ENCODE data around the gene ROGDI. TPM values are rescaled to one million over a fixed set of nuclear protein-coding genes. Genes with fewer than 3 reads are reported as not detected.

ROGDI gene
- total RNA-seq, 1 experiment from 2014 or later: 66.0 TPM

Small RNAs within 50 kb of the gene (small RNA-seq; reads per million reads assigned to genes)
- not detected for gene RF00017

Other genes starting within 250 kb of the ROGDI start
- not detected in 2 replicates for gene C16orf96, start 246.3 kb downstream of the ROGDI start, total RNA-seq (2014; rRNA removed; shearing (Covaris generic))
- 58.0 and 83.0 TPM in 2 replicates for gene UBALD1, start 187.7 kb downstream of the ROGDI start, total RNA-seq (2014; rRNA removed; shearing (Covaris generic))
- 27.4 and 31.3 TPM in 2 replicates for gene MGRN1, start 177.8 kb downstream of the ROGDI start, total RNA-seq (2014; rRNA removed; shearing (Covaris generic))
- 81.9 and 82.4 TPM in 2 replicates for gene NUDT16L1, start 109.1 kb downstream of the ROGDI start, total RNA-seq (2014; rRNA removed; shearing (Covaris generic))
- 27.2 and 29.7 TPM in 2 replicates for gene ANKS3, start 68.4 kb downstream of the ROGDI start, total RNA-seq (2014; rRNA removed; shearing (Covaris generic))
- 2.5 and 5.8 TPM in 2 replicates for gene DNAAF8, start 68.1 kb downstream of the ROGDI start, total RNA-seq (2014; rRNA removed; shearing (Covaris generic))
- gene ZNF500, start 35.5 kb downstream of the ROGDI start, total RNA-seq (2014; rRNA removed; shearing (Covaris generic)): 17.7 and 30.4 TPM in 2 replicates
- 0.76 TPM in 1 of 2 replicates, not detected in the other for gene SEPTIN12, start 14.3 kb downstream of the ROGDI start, total RNA-seq (2014; rRNA removed; shearing (Covaris generic))
- 282 and 291 TPM in 2 replicates for gene SMIM22, start 7.3 kb downstream of the ROGDI start, total RNA-seq (2014; rRNA removed; shearing (Covaris generic))
- 46.2 and 54.7 TPM in 2 replicates for gene GLYR1, start 44.7 kb upstream of the ROGDI start, total RNA-seq (2014; rRNA removed; shearing (Covaris generic))
- gene UBN1, start 44.8 kb upstream of the ROGDI start, total RNA-seq (2014; rRNA removed; shearing (Covaris generic)): 34.6 and 35.1 TPM in 2 replicates
- 56.5 and 58.1 TPM in 2 replicates for gene PPL, start 134.5 kb upstream of the ROGDI start, total RNA-seq (2014; rRNA removed; shearing (Covaris generic))
- gene SEC14L5, start 155.7 kb upstream of the ROGDI start, total RNA-seq (2014; rRNA removed; shearing (Covaris generic)): 0.08 TPM in 1 of 2 replicates, not detected in the other
- 30.5 and 34.7 TPM in 2 replicates for gene NAGPA, start 231.3 kb upstream of the ROGDI start, total RNA-seq (2014; rRNA removed; shearing (Covaris generic))